ENCODE data around the gene VWDE. TPM values are rescaled to one million over a fixed set of nuclear protein-coding genes. Genes with fewer than 3 reads are reported as not detected.
A peak's percentile ranks its signal among the peaks of the same experiment; 100 is the strongest.
"Not testable (repeated sequence)": the region's sequence is repeated elsewhere in the genome, so short reads cannot be mapped to it uniquely, and the experiment has no call there.

The VWDE gene
- total RNA-seq, 1 donor from 2014 or later: not detected

GRCh38 chr7:12401538-12402364 is 1.9 kb downstream of the VWDE start:
- no peak for DNase-seq

- no peak for DNase-seq
Measured at GRCh38 chr7:12398186-12398585, 5.5 kb downstream of the VWDE start.

DNA sequence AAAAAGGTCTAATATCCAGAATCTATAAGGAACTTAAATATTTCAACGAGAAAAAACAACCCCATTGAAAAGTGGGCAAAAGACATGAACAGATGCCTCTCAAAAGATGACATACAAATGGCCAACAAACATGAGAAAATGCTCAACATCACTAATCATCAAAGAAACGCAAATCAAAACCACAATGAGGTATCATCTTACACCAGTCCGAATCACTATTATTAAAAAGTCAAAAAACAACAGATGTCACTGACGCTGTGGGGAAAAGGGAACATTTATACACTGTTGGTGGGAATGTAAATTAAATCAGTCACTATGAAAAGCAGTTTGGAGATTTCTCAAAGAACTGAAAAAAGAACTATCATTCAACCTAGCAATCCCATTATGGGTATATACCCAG is 6.0 kb downstream of the VWDE start:
- DNase-seq: no peak

DNA sequence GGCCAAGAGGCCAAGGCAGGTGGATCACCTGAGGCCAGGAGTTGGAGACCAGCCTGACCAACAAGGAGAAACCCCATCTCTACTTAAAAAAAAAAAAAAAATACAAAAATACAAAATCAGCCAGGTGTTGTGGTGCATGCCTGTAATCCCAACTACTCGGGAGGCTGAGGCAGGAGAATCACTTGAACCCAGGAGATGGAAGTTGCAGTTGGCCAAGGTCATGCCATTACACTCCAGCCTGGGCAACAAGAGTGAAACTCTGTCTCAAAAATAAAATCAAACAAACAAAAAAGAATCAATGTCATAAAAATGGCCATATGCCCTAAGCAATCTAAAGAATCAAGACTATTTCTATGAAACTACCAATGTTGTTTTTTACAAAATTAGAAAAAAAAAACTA is 7.0 kb downstream of the VWDE start:
- not testable (repeated sequence) for DNase-seq

DNA sequence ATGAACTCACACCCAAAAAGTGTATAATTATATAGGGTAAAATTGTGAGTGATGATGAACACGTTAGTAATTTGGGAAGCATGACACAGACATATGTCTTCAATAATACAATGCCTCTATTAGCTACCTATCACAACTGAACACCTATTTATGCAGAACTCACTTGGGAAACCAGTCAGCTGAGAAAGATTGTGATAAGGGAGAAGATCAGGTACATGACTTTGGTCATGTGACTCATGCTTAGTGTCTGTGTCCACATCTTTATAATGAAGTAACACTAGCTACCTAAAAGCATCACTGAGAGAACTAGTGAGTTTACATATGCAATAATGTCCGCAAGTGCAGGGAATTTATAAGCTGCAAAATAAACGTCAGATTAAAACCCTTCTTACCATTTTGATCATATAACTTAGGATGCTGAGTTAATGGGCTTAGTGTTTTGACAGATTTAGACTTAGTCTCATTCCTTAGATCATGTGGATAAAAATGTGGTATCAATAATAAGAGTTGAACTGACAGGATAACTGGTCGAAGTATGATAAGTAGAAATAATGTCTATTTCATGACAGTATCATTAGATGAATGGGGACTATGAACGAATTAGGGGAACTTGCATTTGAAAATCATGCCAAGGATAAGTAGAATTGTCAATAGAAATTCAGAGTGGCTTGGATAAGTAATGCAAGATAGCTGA is 11.6 kb downstream of the VWDE start:
- DNase-seq: no peak

- DNase-seq: peak; percentile 73
Measured at GRCh38 chr7:12389089-12389700, 14.5 kb downstream of the VWDE start.

DNA sequence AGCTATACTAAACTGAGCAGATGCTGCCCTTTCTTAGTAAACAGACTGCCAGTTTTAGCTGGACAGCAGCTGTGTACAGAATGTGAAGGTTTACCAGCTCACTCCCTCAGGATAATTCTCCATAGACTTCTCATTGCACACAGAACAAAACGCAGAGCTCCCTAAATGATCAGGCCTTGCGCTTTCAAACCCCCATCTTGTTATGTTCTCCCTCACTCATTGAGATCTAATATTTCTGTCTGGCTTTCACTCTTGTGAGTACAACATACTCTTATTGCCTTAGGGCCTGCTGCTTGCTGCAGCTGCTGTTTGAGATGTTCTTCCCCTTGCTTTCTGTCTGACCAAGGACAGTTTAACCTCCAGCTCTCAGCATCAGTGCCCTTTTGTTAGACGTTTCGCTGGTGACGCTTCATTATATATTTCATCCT is 17.3 kb downstream of the VWDE start:
- no peak for DNase-seq

GRCh38 chr7:12385364-12385786 is 18.3 kb downstream of the VWDE start:
- no peak for DNase-seq

DNA sequence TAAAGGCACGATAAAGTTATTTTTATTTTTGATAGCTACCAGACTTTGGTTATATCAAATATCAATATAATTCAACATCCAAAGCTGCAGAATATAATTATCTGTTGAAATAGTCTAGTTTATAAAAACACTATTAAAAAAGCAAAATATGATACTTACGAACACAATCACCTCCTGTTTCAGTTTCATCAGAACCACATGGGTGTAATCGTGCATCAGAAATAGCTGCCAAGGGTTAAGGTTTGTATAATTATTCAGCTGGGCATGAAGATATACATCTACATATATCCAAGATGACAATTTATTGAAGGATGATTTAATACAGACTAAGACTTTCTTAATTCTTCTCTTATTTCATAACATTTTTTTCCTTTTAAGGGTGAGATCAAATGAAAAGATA is 20.3 kb downstream of the VWDE start:
- no peak for DNase-seq

GRCh38 chr7:12378389-12378788 is 25.3 kb downstream of the VWDE start:
- DNase-seq: no peak

DNA sequence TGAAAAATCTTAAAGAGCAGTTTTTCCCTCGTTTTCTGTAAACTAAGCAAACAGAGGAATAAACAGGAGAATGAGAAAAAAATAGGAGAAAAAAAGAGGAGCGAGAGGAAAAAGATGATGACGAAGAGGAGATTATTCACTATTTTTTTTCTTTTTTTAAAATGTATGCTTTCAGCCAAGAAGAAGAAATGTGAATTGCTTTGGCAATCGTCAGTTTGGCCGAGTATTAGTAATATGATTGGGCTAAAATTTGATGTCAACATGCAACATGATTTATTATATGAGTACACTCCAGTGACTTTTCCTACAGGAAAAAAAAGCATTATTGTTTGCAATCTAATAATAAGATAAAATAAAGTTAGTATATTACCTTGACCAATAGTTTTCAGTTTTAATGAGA is 26.3 kb downstream of the VWDE start:
- no peak for DNase-seq

DNA sequence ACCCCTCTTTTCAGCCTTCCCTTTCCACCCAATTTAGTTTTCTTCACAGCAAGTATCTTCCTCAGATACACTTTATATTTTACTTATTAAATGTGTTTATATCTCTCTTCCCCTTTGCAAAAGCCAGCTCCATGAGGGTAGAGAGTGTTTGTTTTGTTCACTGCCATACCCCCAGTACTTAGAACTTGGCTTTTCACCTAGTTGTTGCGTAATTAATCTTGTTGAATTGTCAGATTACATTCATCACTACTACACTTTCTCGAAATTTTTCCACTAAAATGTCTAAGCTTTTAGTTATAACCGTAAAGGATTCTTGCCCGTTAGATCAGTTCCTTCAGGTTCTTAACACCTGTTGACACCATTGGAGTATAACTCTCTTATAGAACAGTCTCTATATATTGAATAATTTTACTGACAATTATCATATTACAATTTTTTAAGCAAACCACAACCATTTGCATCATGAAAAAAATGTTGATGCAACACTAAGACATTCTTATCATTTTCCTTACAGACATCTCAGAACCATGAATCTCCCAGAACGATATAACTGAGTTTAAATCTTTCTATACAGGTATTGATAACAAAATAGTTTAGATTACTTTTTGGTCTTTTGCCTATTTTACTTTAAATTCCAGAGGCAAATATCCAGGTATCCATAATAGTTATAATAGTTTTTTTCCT is 29.9 kb downstream of the VWDE start:
- DNase-seq: no peak

- DNase-seq: peak; percentile 7
Measured at GRCh38 chr7:12370249-12370648, 33.4 kb downstream of the VWDE start.

- DNase-seq: no peak
Measured at GRCh38 chr7:12369756-12370155, 33.9 kb downstream of the VWDE start.

DNA sequence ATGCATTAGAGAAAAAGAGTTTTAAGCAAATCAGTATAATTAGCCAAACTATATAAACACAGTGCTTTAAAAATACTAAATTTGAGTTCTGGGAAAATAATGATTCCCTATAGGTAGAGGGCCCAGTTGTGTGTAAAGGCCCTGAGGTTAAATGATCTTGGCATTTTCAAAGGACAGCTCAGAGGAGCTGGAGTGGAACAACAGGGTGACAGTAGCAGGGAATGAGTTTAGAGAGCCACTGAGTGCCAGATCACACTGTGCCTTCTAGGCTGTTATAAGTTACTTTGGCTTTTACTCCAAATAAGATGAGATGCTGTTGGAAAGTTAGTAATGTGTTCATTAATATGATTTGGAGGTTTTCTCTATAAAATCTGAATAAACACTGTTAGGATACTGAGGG is 34.6 kb downstream of the VWDE start:
- no peak for DNase-seq

DNA sequence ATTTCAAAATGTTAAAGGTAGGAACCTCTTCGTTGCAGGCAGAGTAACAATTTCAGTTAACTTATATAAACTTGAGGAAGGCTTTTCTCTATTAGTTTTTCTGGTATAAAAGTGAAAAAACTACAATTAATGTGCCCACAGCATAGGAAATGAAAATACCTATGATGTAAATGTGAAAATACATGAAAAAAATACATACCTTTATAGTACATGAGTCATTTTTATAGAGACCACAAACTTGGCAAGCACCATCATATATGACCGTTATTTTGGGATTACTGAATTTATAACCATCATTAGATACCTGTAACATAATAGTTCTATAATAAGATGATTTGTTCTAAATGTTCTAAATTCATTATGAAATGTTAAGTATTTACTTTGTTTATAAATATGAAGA is 42.7 kb downstream of the VWDE start:
- no peak for DNase-seq

DNA sequence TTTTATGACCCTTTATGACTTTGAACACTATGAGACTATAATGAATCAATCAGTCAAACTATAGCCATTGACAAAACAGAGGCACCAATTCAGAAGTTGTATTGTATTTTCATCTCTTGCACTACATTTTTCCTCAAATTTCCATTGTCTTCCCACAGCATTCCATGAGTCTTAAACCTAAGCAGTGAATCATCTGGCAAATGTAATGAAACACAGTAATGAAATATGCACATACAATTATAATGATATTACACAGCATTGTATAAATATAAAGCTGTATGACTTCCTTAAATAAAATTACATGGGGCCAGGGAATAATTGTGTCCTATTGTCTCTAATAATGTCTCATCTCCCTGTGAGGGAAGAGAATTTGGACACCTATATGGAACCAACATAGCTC is 45.0 kb downstream of the VWDE start:
- DNase-seq: no peak

DNA sequence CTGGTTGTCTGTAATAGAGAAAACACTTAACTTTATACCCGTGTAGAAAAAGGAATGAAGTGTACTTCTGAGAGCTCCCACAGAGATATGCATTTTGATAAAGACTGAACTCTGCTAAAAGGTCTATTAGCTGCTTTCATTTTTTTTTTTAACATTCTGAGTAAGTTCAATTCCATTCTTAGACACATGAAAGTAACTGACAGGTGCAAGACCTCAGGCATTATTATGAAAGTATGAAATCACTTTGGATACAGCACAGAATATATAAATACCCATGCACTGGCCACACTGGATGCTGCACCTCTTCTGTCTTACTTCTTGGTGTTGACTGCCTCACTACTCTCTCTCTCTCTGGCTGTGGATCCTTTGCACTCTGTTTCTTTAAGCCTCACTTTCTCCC is 46.2 kb downstream of the VWDE start:
- no peak for DNase-seq

- no peak for DNase-seq
Measured at GRCh38 chr7:12351843-12352242, 51.8 kb downstream of the VWDE start.

DNA sequence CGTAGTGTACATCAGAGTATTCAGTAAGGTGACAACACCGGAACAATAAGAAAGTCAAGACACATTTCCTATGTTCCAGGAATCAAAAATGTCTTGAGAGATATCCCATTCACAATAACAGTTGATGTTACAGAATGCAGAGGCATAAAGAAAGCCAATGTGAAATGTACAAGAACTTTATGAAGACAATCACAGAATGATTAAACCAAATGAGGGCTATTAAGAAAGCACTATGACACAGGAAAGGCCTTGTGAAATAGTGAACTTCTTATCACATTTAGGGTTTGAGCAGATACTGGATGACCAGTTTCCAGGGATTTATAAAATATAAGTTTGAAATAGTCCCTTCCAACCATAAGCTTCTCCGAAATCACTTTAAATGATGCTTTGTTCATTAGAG is 52.7 kb downstream of the VWDE start:
- no peak for DNase-seq

DNA sequence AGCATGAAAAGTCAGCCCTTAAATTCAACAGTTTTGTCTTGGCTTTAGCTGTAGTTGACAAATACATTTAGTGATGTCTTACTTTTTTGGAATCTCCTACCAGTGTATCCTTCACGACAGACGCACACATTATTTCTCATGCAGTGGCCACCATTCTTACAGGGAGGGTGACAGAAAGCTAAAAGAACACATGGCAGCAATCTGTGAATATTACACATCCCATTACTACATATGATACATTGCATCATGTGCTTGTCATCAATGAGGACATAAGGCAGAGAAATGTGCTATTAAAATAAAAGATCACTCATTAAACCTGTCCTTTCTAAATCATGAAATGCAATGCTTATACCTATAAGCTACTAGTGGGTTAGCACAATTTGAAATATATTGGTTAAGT is 66.6 kb downstream of the VWDE start:
- no peak for DNase-seq

- DNase-seq: no peak
Measured at GRCh38 chr7:12328888-12329770, 74.5 kb downstream of the VWDE start.

Measured in dermis blood vessel endothelial cell (primary cell).